H1 (cell line): ENCODE results near the gene CCDC91. TPM values are rescaled to one million over a fixed set of nuclear protein-coding genes. Genes with fewer than 3 reads are reported as not detected.

ENCODE experiments used
- CTCF ChIA-PET: fragments of 300-600 bp; sonication (Branson Sonifier 250); formaldehyde crosslinking; loops from one replicate; lab custom pipeline; 2021; ENCODE audit not compliant: partially characterized antibody; lab: Charles Lee
- POLR2A ChIA-PET: fragments of 300-600 bp; sonication (Branson Sonifier 250); formaldehyde crosslinking; loops from one replicate; lab custom pipeline; 2021; ENCODE audit warnings: inconsistent platforms; ENCODE audit not compliant: partially characterized antibody; lab: Charles Lee
- DNase-seq, 2 experiments: peaks; one replicate each; pipeline versions ENCODE4 v3.0.0 to v3.0.0-alpha.2; 2010 to 2022; ENCODE audit warnings: low spot score in 2 of 2, low read depth in 1 of 2, mixed read lengths in 1 of 2
- FAIRE-seq: peaks from 2 replicates; lab custom pipeline; 2011; peaks lifted over from hg19 to GRCh38; lab: Jason Lieb, UNC
- H2AFZ ChIP-seq: 2 replicates; pipeline ENCODE4 v1.8.1; 2012; ENCODE audit warnings: low read length, inconsistent platforms
- H2AK5ac ChIP-seq: 2 replicates; pipeline ENCODE4 v1.6.1; 2013; ENCODE audit warnings: low read depth, low read length
- H2BK120ac ChIP-seq: replicated peaks from 2 replicates; pipeline ENCODE3; 2013; ENCODE audit warnings: low read depth, low read length, inconsistent platforms
- H2BK12ac ChIP-seq: 2 replicates; pipeline ENCODE4 v1.6.1; 2013; ENCODE audit warnings: low read depth, low read length
- H2BK15ac ChIP-seq: 2 replicates; pipeline ENCODE4 v1.6.1; 2013; ENCODE audit warnings: low read length
- H2BK20ac ChIP-seq: 2 replicates; pipeline ENCODE4 v1.6.1; 2013; ENCODE audit warnings: low read length
- H2BK5ac ChIP-seq: 2 replicates; pipeline ENCODE4 v1.6.1; 2013; ENCODE audit warnings: low read depth, low read length
- H3K14ac ChIP-seq: 2 replicates; pipeline ENCODE4 v1.6.1; 2013; ENCODE audit warnings: inconsistent platforms; ENCODE audit not compliant: insufficient read length
- H3K18ac ChIP-seq: 2 replicates; pipeline ENCODE4 v1.6.1; 2013; ENCODE audit warnings: low read length; ENCODE audit errors: extremely low read depth
- H3K23ac ChIP-seq: 2 replicates; pipeline ENCODE4 v1.6.1; 2013; ENCODE audit warnings: inconsistent platforms; ENCODE audit not compliant: insufficient read length
- H3K23me2 ChIP-seq: 2 replicates; pipeline ENCODE4 v1.6.1; 2013; ENCODE audit warnings: low read depth, low read length
- H3K27ac ChIP-seq: 2 replicates; pipeline ENCODE4 v1.6.1; 2011; ENCODE audit warnings: low read depth, low read length, inconsistent platforms
- H3K27me3 ChIP-seq, 4 experiments: replicated peaks in 1 of 4; 1 replicate in 1 of 4; 2 replicates in 3 of 4; pipeline versions ENCODE4 v1.6.1 to v1.8.1; 2011 to 2013; ENCODE audit warnings: low read length in 3 of 4, mild to moderate bottlenecking in 3 of 4, inconsistent platforms in 2 of 4, mixed read lengths in 2 of 4, moderate library complexity in 1 of 4; ENCODE audit not compliant: control insufficient read depth in 3 of 4, insufficient read depth in 3 of 4; ENCODE audit errors: extremely low read depth in 1 of 4
- H3K36me3 ChIP-seq, 4 experiments: 2 replicates each; pipeline versions ENCODE4 v1.6.1 to v1.8.1; 2011 to 2013; ENCODE audit warnings: mild to moderate bottlenecking in 4 of 4, low read length in 3 of 4, moderate library complexity in 2 of 4, control low read depth in 1 of 4, inconsistent platforms in 1 of 4; ENCODE audit not compliant: insufficient read depth in 4 of 4, control insufficient read depth in 2 of 4
- H3K4ac ChIP-seq: replicated peaks from 2 replicates; pipeline ENCODE3; 2013; ENCODE audit warnings: low read length, low read depth, mixed read lengths, inconsistent platforms; ENCODE audit not compliant: insufficient read length
- H3K4me1 ChIP-seq, 4 experiments: replicated peaks in 1 of 4; 1 replicate in 1 of 4; 2 replicates in 3 of 4; pipeline versions ENCODE4 v1.6.1 to v1.8.1; 2011 to 2013; ENCODE audit warnings: low read length in 3 of 4, inconsistent platforms in 2 of 4, mixed read lengths in 1 of 4; ENCODE audit not compliant: insufficient read depth in 4 of 4, control insufficient read depth in 3 of 4
- H3K4me2 ChIP-seq, 2 experiments: 2 replicates each; pipeline versions ENCODE4 v1.6.1 to v1.8.1; 2011 to 2013; ENCODE audit warnings: low read depth in 2 of 2, low read length in 2 of 2, control low read depth in 1 of 2, inconsistent platforms in 1 of 2, mild to moderate bottlenecking in 1 of 2; ENCODE audit not compliant: insufficient read depth in 1 of 2
- H3K4me3 ChIP-seq, 4 experiments: fragments of 200-600, 300-600 bp in 1 of 4; sonication (generic), shearing (Covaris generic), sonication (Bioruptor Twin) in 1 of 4; 2 replicates each; pipeline versions ENCODE4 v1.5.1 to v1.8.1; 2011 to 2016; ENCODE audit warnings: low read length in 4 of 4, low read depth in 3 of 4, control low read depth in 2 of 4, inconsistent platforms in 2 of 4, mild to moderate bottlenecking in 2 of 4, mixed read lengths in 1 of 4, moderate library complexity in 1 of 4; ENCODE audit not compliant: insufficient read depth in 2 of 4; ENCODE audit errors: extremely low read depth in 1 of 4
- H3K56ac ChIP-seq: replicated peaks from 2 replicates; pipeline ENCODE3; 2013; ENCODE audit warnings: low read depth, mild to moderate bottlenecking, mixed read lengths, low read length, inconsistent platforms; ENCODE audit not compliant: insufficient read length
- H3K79me1 ChIP-seq: 2 replicates; pipeline ENCODE4 v1.6.1; 2013; ENCODE audit warnings: low read depth, low read length, control low read depth
- H3K79me2 ChIP-seq, 2 experiments: 2 replicates each; pipeline versions ENCODE4 v1.6.1 to v1.8.1; 2012 to 2013; ENCODE audit warnings: low read length in 2 of 2, mild to moderate bottlenecking in 2 of 2, inconsistent platforms in 1 of 2; ENCODE audit not compliant: insufficient read depth in 2 of 2, control insufficient read depth in 1 of 2
- H3K9ac ChIP-seq, 4 experiments: replicated peaks in 1 of 4; 1 replicate in 1 of 4; 2 replicates in 3 of 4; pipeline versions ENCODE4 v1.6.1 to v1.8.1; 2011 to 2013; ENCODE audit warnings: low read depth in 3 of 4, low read length in 3 of 4, control low read depth in 2 of 4, mild to moderate bottlenecking in 2 of 4, moderate library complexity in 2 of 4, inconsistent platforms in 1 of 4; ENCODE audit errors: extremely low read depth in 1 of 4
- H3K9me3 ChIP-seq, 2 experiments: 2 replicates each; pipeline versions ENCODE4 v1.6.1 to v1.8.1; 2012 to 2013; ENCODE audit warnings: mild to moderate bottlenecking in 2 of 2, moderate library complexity in 2 of 2, control low read depth in 1 of 2, inconsistent platforms in 1 of 2, low read depth in 1 of 2, low read length in 1 of 2, mixed read lengths in 1 of 2; ENCODE audit not compliant: insufficient read depth in 2 of 2
- H4K20me1 ChIP-seq, 2 experiments: replicated peaks in 1 of 2; 2 replicates each; pipeline versions ENCODE3 to v1.8.1; 2011 to 2013; ENCODE audit warnings: inconsistent platforms in 2 of 2, low read length in 2 of 2, mild to moderate bottlenecking in 1 of 2; ENCODE audit not compliant: insufficient read depth in 2 of 2, control insufficient read depth in 1 of 2
- H4K5ac ChIP-seq: 2 replicates; pipeline ENCODE4 v1.6.1; 2013; ENCODE audit warnings: low read length, low read depth, mixed read lengths, inconsistent platforms; ENCODE audit not compliant: insufficient read length
- H4K8ac ChIP-seq: 2 replicates; pipeline ENCODE4 v1.8.0; 2013; ENCODE audit warnings: mild to moderate bottlenecking, moderate library complexity, low read length, inconsistent platforms; ENCODE audit not compliant: insufficient read depth; ENCODE audit errors: extremely low read depth
- H4K91ac ChIP-seq: replicated peaks from 2 replicates; pipeline ENCODE3; 2013; ENCODE audit warnings: low read length, mixed read lengths, inconsistent platforms; ENCODE audit not compliant: insufficient read length
- CHD2 ChIP-seq: IDR thresholded peaks from 2 replicates; pipeline ENCODE4 v1.6.1; 2012; ENCODE audit warnings: low read length, improper control_type of control experiment
- NRF1 ChIP-seq: IDR thresholded peaks from 2 replicates; pipeline ENCODE4 v1.6.1; 2011; ENCODE audit warnings: mild to moderate bottlenecking, low read depth, low read length, improper control_type of control experiment
- RFX5 ChIP-seq: IDR thresholded peaks from 2 replicates; pipeline ENCODE4 v1.6.1; 2011; ENCODE audit warnings: low read depth, low read length, improper control_type of control experiment, borderline replicate concordance
- WGBS, 2 experiments: shearing (Covaris generic) in 1 of 2; methylation state at CpG; one replicate each; pipeline versions ENCODE4 v1.1.6 to v1.1.7; 2013 to 2015; ENCODE audit warnings: low lambda C conversion rate in 2 of 2, mixed read lengths in 2 of 2, inconsistent platforms in 1 of 2, low coverage in 1 of 2, missing lambda C conversion rate in 1 of 2; ENCODE audit not compliant: insufficient replicate concordance in 2 of 2, insufficient coverage in 1 of 2, insufficient read length in 1 of 2; ENCODE audit errors: extremely low coverage in 1 of 2, missing lambda C conversion rate in 1 of 2; 5-methylcytosine and 5-hydroxymethylcytosine counted together
- polyA plus RNA-seq, 7 experiments: library from polyadenylated mRNA; depleted of rRNA in 3 of 7; stranded (reverse) in 5 of 7; unstranded in 2 of 7; fragments of >200 nt in 5 of 7; fragments of 200-250 nt in 2 of 7; gene quantifications; 1 replicate in 5 of 7; 2 replicates in 1 of 7; 4 replicates in 1 of 7; pipeline versions ENCODE4 v1.2.1 to v1.2.3, GENCODE V29; 2011 to 2013; ENCODE audit warnings: missing spikeins in 2 of 7, mixed read lengths in 2 of 7
- total RNA-seq: library from RNA; stranded (reverse); fragmentation: NEBNext Ultra II Directional; extraction: Animal tissue kit (Norgen Biotek cat#: 25700); gene quantifications from 2 replicates; pipeline ENCODE4 v1.2.1, GENCODE V29; 2021

The CCDC91 gene
- total and polyA plus RNA-seq, 2 of the 8 experiments (the other 6 are each of a cell fraction or from before 2014, with no cell fraction given), result 8.6 to 23.1 TPM

DNA sequence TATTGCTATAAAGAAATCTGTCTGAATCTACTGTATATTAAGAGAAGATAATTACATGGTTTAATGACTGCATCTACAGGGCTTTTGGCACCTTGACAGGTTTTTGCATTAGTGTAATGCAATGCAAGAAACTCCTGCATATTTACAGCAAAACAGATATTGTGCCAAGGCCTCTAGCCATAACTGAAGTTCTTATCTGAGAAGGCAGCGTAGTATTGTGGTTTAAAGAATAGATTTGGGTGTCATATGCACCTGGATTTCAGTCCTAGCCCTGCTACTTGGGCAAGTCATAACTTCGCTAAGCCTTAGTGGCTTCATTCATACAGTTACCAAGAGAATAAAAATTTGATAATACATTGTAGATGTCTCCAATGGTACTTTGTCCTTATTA, 350.1 kb downstream of the CCDC91 start:
- H2BK12ac ChIP-seq, result no peak overlapping the region
- DNase-seq, result no peak
- H2BK20ac ChIP-seq, result no peak overlapping the region
- H3K56ac ChIP-seq, result no peak overlapping the region
- H2BK120ac ChIP-seq, result no peak overlapping the region
- CTCF ChIA-PET, result no interaction called here
- no peak overlapping the region for H3K9ac ChIP-seq
- peaks cover 0 to 2% (median 0%) of the 10 kb centered on the region in 4 experiments; a peak in 1 of 7 replicates for H3K4me1 ChIP-seq
- H3K4me3 ChIP-seq, result no peak overlapping the region
- H3K23ac ChIP-seq, result no peak overlapping the region
- 94% methylated on average over 2 of the region's 2 CpGs; no CpG with 5 or more reads in 1 of the 2 experiments for WGBS, 2 experiments
- no peaks in the 10 kb centered on the region for H3K23me2 ChIP-seq
- H3K79me1 ChIP-seq, result no peaks in the 10 kb centered on the region
- FAIRE-seq, result no peak
- H2BK15ac ChIP-seq, result no peak overlapping the region
- no peak overlapping the region for H3K27ac ChIP-seq
- H4K8ac ChIP-seq, result no peak overlapping the region
- H2AK5ac ChIP-seq, result no peak overlapping the region
- no peak overlapping the region for H4K5ac ChIP-seq
- H3K18ac ChIP-seq, result no peak overlapping the region
- H3K4ac ChIP-seq, result no peak overlapping the region
- no peaks in the 10 kb centered on the region for H3K27me3 ChIP-seq
- no peak overlapping the region for H2AFZ ChIP-seq
- H3K36me3 ChIP-seq, result no peaks in the 10 kb centered on the region
- H2BK5ac ChIP-seq, result no peak overlapping the region
- no peak overlapping the region for H3K14ac ChIP-seq
- no peaks in the 10 kb centered on the region for H3K9me3 ChIP-seq
- no peak overlapping the region for H3K4me2 ChIP-seq
- POLR2A ChIA-PET, result no interaction called here
- H3K79me2 ChIP-seq, result no peaks in the 10 kb centered on the region
- no peaks in the 10 kb centered on the region for H4K20me1 ChIP-seq
- no peak overlapping the region for H4K91ac ChIP-seq
- no peak for TF ChIP-seq CHD2
- no peak for TF ChIP-seq RFX5
- TF ChIP-seq NRF1, result no peak
